H1 (cell line): ENCODE data around the gene WNT1. TPM values are rescaled to one million over a fixed set of nuclear protein-coding genes. Genes with fewer than 3 reads are reported as not detected.

Source experiments
- CTCF ChIA-PET: fragments of 300-600 bp; sonication (Branson Sonifier 250); formaldehyde crosslinking; loops from one replicate; lab custom pipeline; 2021; ENCODE audit not compliant: partially characterized antibody; lab: Charles Lee
- POLR2A ChIA-PET: fragments of 300-600 bp; sonication (Branson Sonifier 250); formaldehyde crosslinking; loops from one replicate; lab custom pipeline; 2021; ENCODE audit warnings: inconsistent platforms; ENCODE audit not compliant: partially characterized antibody; lab: Charles Lee
- DNase-seq, 2 experiments: peaks; one replicate each; pipeline versions ENCODE4 v3.0.0 to v3.0.0-alpha.2; 2010 to 2022; ENCODE audit warnings: low spot score in 2 of 2, low read depth in 1 of 2, mixed read lengths in 1 of 2
- FAIRE-seq: peaks from 2 replicates; lab custom pipeline; 2011; peaks lifted over from hg19 to GRCh38; lab: Jason Lieb, UNC
- H2AFZ ChIP-seq: 2 replicates; pipeline ENCODE4 v1.8.1; 2012; ENCODE audit warnings: low read length, inconsistent platforms
- H2AK5ac ChIP-seq: 2 replicates; pipeline ENCODE4 v1.6.1; 2013; ENCODE audit warnings: low read depth, low read length
- H2BK120ac ChIP-seq: replicated peaks from 2 replicates; pipeline ENCODE3; 2013; ENCODE audit warnings: low read depth, low read length, inconsistent platforms
- H2BK12ac ChIP-seq: 2 replicates; pipeline ENCODE4 v1.6.1; 2013; ENCODE audit warnings: low read depth, low read length
- H2BK15ac ChIP-seq: 2 replicates; pipeline ENCODE4 v1.6.1; 2013; ENCODE audit warnings: low read length
- H2BK20ac ChIP-seq: 2 replicates; pipeline ENCODE4 v1.6.1; 2013; ENCODE audit warnings: low read length
- H2BK5ac ChIP-seq: 2 replicates; pipeline ENCODE4 v1.6.1; 2013; ENCODE audit warnings: low read depth, low read length
- H3K14ac ChIP-seq: 2 replicates; pipeline ENCODE4 v1.6.1; 2013; ENCODE audit warnings: inconsistent platforms; ENCODE audit not compliant: insufficient read length
- H3K18ac ChIP-seq: 2 replicates; pipeline ENCODE4 v1.6.1; 2013; ENCODE audit warnings: low read length; ENCODE audit errors: extremely low read depth
- H3K23ac ChIP-seq: 2 replicates; pipeline ENCODE4 v1.6.1; 2013; ENCODE audit warnings: inconsistent platforms; ENCODE audit not compliant: insufficient read length
- H3K23me2 ChIP-seq: 2 replicates; pipeline ENCODE4 v1.6.1; 2013; ENCODE audit warnings: low read depth, low read length
- H3K27ac ChIP-seq: 2 replicates; pipeline ENCODE4 v1.6.1; 2011; ENCODE audit warnings: low read depth, low read length, inconsistent platforms
- H3K27me3 ChIP-seq, 4 experiments: replicated peaks in 1 of 4; 1 replicate in 1 of 4; 2 replicates in 3 of 4; pipeline versions ENCODE4 v1.6.1 to v1.8.1; 2011 to 2013; ENCODE audit warnings: low read length in 3 of 4, mild to moderate bottlenecking in 3 of 4, inconsistent platforms in 2 of 4, mixed read lengths in 2 of 4, moderate library complexity in 1 of 4; ENCODE audit not compliant: control insufficient read depth in 3 of 4, insufficient read depth in 3 of 4; ENCODE audit errors: extremely low read depth in 1 of 4
- H3K36me3 ChIP-seq, 4 experiments: 2 replicates each; pipeline versions ENCODE4 v1.6.1 to v1.8.1; 2011 to 2013; ENCODE audit warnings: mild to moderate bottlenecking in 4 of 4, low read length in 3 of 4, moderate library complexity in 2 of 4, control low read depth in 1 of 4, inconsistent platforms in 1 of 4; ENCODE audit not compliant: insufficient read depth in 4 of 4, control insufficient read depth in 2 of 4
- H3K4ac ChIP-seq: replicated peaks from 2 replicates; pipeline ENCODE3; 2013; ENCODE audit warnings: low read length, low read depth, mixed read lengths, inconsistent platforms; ENCODE audit not compliant: insufficient read length
- H3K4me1 ChIP-seq, 4 experiments: replicated peaks in 1 of 4; 1 replicate in 1 of 4; 2 replicates in 3 of 4; pipeline versions ENCODE4 v1.6.1 to v1.8.1; 2011 to 2013; ENCODE audit warnings: low read length in 3 of 4, inconsistent platforms in 2 of 4, mixed read lengths in 1 of 4; ENCODE audit not compliant: insufficient read depth in 4 of 4, control insufficient read depth in 3 of 4
- H3K4me2 ChIP-seq, 2 experiments: 2 replicates each; pipeline versions ENCODE4 v1.6.1 to v1.8.1; 2011 to 2013; ENCODE audit warnings: low read depth in 2 of 2, low read length in 2 of 2, control low read depth in 1 of 2, inconsistent platforms in 1 of 2, mild to moderate bottlenecking in 1 of 2; ENCODE audit not compliant: insufficient read depth in 1 of 2
- H3K4me3 ChIP-seq, 4 experiments: fragments of 200-600, 300-600 bp in 1 of 4; sonication (generic), shearing (Covaris generic), sonication (Bioruptor Twin) in 1 of 4; 2 replicates each; pipeline versions ENCODE4 v1.5.1 to v1.8.1; 2011 to 2016; ENCODE audit warnings: low read length in 4 of 4, low read depth in 3 of 4, control low read depth in 2 of 4, inconsistent platforms in 2 of 4, mild to moderate bottlenecking in 2 of 4, mixed read lengths in 1 of 4, moderate library complexity in 1 of 4; ENCODE audit not compliant: insufficient read depth in 2 of 4; ENCODE audit errors: extremely low read depth in 1 of 4
- H3K56ac ChIP-seq: replicated peaks from 2 replicates; pipeline ENCODE3; 2013; ENCODE audit warnings: low read depth, mild to moderate bottlenecking, mixed read lengths, low read length, inconsistent platforms; ENCODE audit not compliant: insufficient read length
- H3K79me1 ChIP-seq: 2 replicates; pipeline ENCODE4 v1.6.1; 2013; ENCODE audit warnings: low read depth, low read length, control low read depth
- H3K79me2 ChIP-seq, 2 experiments: 2 replicates each; pipeline versions ENCODE4 v1.6.1 to v1.8.1; 2012 to 2013; ENCODE audit warnings: low read length in 2 of 2, mild to moderate bottlenecking in 2 of 2, inconsistent platforms in 1 of 2; ENCODE audit not compliant: insufficient read depth in 2 of 2, control insufficient read depth in 1 of 2
- H3K9ac ChIP-seq, 4 experiments: replicated peaks in 1 of 4; 1 replicate in 1 of 4; 2 replicates in 3 of 4; pipeline versions ENCODE4 v1.6.1 to v1.8.1; 2011 to 2013; ENCODE audit warnings: low read depth in 3 of 4, low read length in 3 of 4, control low read depth in 2 of 4, mild to moderate bottlenecking in 2 of 4, moderate library complexity in 2 of 4, inconsistent platforms in 1 of 4; ENCODE audit errors: extremely low read depth in 1 of 4
- H3K9me3 ChIP-seq, 2 experiments: 2 replicates each; pipeline versions ENCODE4 v1.6.1 to v1.8.1; 2012 to 2013; ENCODE audit warnings: mild to moderate bottlenecking in 2 of 2, moderate library complexity in 2 of 2, control low read depth in 1 of 2, inconsistent platforms in 1 of 2, low read depth in 1 of 2, low read length in 1 of 2, mixed read lengths in 1 of 2; ENCODE audit not compliant: insufficient read depth in 2 of 2
- H4K20me1 ChIP-seq, 2 experiments: replicated peaks in 1 of 2; 2 replicates each; pipeline versions ENCODE3 to v1.8.1; 2011 to 2013; ENCODE audit warnings: inconsistent platforms in 2 of 2, low read length in 2 of 2, mild to moderate bottlenecking in 1 of 2; ENCODE audit not compliant: insufficient read depth in 2 of 2, control insufficient read depth in 1 of 2
- H4K5ac ChIP-seq: 2 replicates; pipeline ENCODE4 v1.6.1; 2013; ENCODE audit warnings: low read length, low read depth, mixed read lengths, inconsistent platforms; ENCODE audit not compliant: insufficient read length
- H4K8ac ChIP-seq: 2 replicates; pipeline ENCODE4 v1.8.0; 2013; ENCODE audit warnings: mild to moderate bottlenecking, moderate library complexity, low read length, inconsistent platforms; ENCODE audit not compliant: insufficient read depth; ENCODE audit errors: extremely low read depth
- H4K91ac ChIP-seq: replicated peaks from 2 replicates; pipeline ENCODE3; 2013; ENCODE audit warnings: low read length, mixed read lengths, inconsistent platforms; ENCODE audit not compliant: insufficient read length
- KDM1A ChIP-seq: fragments of 200-600, 300-600 bp; sonication (generic); IDR thresholded peaks from 2 replicates; pipeline ENCODE4 v1.7.1; 2016; ENCODE audit warnings: mild to moderate bottlenecking, low read length, borderline replicate concordance
- KDM4A ChIP-seq: IDR thresholded peaks from one replicate; pipeline ENCODE4 v1.7.1; 2012; ENCODE audit warnings: low read depth, mild to moderate bottlenecking, moderate library complexity, low read length, inconsistent platforms; ENCODE audit not compliant: severe bottlenecking
- POLR2AphosphoS5 ChIP-seq: IDR thresholded peaks from 2 replicates; pipeline ENCODE4 v1.6.1; 2011; ENCODE audit warnings: low read depth, low read length
- WGBS, 2 experiments: shearing (Covaris generic) in 1 of 2; methylation state at CpG; one replicate each; pipeline versions ENCODE4 v1.1.6 to v1.1.7; 2013 to 2015; ENCODE audit warnings: low lambda C conversion rate in 2 of 2, mixed read lengths in 2 of 2, inconsistent platforms in 1 of 2, low coverage in 1 of 2, missing lambda C conversion rate in 1 of 2; ENCODE audit not compliant: insufficient replicate concordance in 2 of 2, insufficient coverage in 1 of 2, insufficient read length in 1 of 2; ENCODE audit errors: extremely low coverage in 1 of 2, missing lambda C conversion rate in 1 of 2; 5-methylcytosine and 5-hydroxymethylcytosine counted together
- polyA plus RNA-seq, 7 experiments: library from polyadenylated mRNA; depleted of rRNA in 3 of 7; stranded (reverse) in 5 of 7; unstranded in 2 of 7; fragments of >200 nt in 5 of 7; fragments of 200-250 nt in 2 of 7; gene quantifications; 1 replicate in 5 of 7; 2 replicates in 1 of 7; 4 replicates in 1 of 7; pipeline versions ENCODE4 v1.2.1 to v1.2.3, GENCODE V29; 2011 to 2013; ENCODE audit warnings: missing spikeins in 2 of 7, mixed read lengths in 2 of 7
- total RNA-seq: library from RNA; stranded (reverse); fragmentation: NEBNext Ultra II Directional; extraction: Animal tissue kit (Norgen Biotek cat#: 25700); gene quantifications from 2 replicates; pipeline ENCODE4 v1.2.1, GENCODE V29; 2021
- TF ChIP-seq, protein P1 (sequence below), 3 experiments: IDR thresholded peaks; 1 replicate in 2 of 3; 2 replicates in 1 of 3; pipeline versions ENCODE4 v1.5.1 to v1.6.1; 2011; ENCODE audit warnings: low read length in 3 of 3, mild to moderate bottlenecking in 3 of 3, inconsistent platforms in 2 of 3, low read depth in 1 of 3, moderate library complexity in 1 of 3; ENCODE audit not compliant: insufficient read depth in 1 of 3; ENCODE audit errors: control extremely low read depth in 1 of 3

The WNT1 gene
- total and polyA plus RNA-seq, 2 of the 8 experiments (the other 6 are each of a cell fraction or from before 2014, with no cell fraction given): not detected

DNA sequence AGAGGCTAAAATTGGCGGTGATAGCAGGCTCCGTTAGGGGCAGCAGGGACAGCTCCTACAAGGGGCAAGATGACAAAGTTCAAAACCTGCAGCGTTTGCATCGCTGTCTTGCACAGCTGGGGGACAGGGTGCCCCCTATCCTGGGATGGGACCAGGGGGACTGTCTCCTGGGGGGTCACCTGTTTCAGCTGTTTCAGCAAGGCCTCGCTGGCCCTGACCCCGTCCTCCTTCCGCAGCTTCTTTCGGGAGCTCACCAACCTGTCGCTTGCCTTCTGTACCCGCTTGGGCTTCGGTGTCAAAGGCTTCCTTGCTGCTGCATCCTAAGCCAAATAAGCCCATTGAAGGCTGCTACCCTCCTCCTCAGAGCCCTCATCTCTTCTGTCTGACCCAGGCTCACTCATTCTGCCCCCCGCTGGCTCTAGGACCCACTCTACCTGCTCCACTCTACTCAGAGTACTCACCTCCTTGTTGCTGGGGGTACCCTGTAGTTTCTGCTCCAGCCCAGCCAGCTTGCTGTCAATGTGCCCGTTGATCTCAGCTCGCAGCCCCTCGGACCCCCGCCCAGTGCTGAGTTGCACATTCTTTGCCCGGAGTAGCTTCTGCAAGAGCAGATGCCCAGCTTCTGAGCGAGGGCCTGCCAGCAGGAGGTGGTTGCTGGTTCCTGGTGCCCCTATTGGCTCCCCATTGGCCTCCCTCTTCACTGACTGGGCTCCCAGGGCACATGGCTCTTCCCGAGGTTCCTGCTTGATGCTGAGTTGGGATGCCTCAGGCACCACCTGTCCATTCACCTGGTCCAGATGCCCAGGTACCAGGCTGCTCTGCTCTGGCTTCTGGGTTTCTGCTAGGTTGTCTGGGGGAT, 52.8 kb downstream of the WNT1 start:
- Histone ChIP-seq H2BK5ac (no peak overlapping the region), H3K4me3 (no peak overlapping the region), H2BK12ac (no peak overlapping the region), H4K5ac (no peak overlapping the region), H4K8ac (peak overlapping the region; percentile 57; the same call in 1 of the 2 replicates), H3K79me1 (no peaks in the 10 kb centered on the region; the same call in 1 of the 2 replicates), H3K18ac (no peak overlapping the region), H3K9ac (no peak overlapping the region; a peak in 1 of 7 replicates), H3K27me3 (no peaks in the 10 kb centered on the region), H2AFZ (no peak overlapping the region), H4K91ac (no peak overlapping the region), H3K4ac (no peak overlapping the region), H3K36me3 (peaks cover 46 to 76% (median 72%) of the 10 kb centered on the region in 4 experiments), H3K79me2 (no peaks in the 10 kb centered on the region), H2BK20ac (no peak overlapping the region), H3K23me2 (no peaks in the 10 kb centered on the region), H3K4me2 (no peak overlapping the region), H2BK15ac (no peak overlapping the region), H3K9me3 (no peaks in the 10 kb centered on the region), H3K23ac (no peak overlapping the region), H2BK120ac (no peak overlapping the region), H3K56ac (no peak overlapping the region), H3K14ac (no peak overlapping the region), H3K4me1 (no peaks in the 10 kb centered on the region), H4K20me1 (peaks cover 6 to 11% of the 10 kb centered on the region in 2 experiments), H3K27ac (no peak overlapping the region), H2AK5ac (no peak overlapping the region)
- TF ChIP-seq, protein P1, sequence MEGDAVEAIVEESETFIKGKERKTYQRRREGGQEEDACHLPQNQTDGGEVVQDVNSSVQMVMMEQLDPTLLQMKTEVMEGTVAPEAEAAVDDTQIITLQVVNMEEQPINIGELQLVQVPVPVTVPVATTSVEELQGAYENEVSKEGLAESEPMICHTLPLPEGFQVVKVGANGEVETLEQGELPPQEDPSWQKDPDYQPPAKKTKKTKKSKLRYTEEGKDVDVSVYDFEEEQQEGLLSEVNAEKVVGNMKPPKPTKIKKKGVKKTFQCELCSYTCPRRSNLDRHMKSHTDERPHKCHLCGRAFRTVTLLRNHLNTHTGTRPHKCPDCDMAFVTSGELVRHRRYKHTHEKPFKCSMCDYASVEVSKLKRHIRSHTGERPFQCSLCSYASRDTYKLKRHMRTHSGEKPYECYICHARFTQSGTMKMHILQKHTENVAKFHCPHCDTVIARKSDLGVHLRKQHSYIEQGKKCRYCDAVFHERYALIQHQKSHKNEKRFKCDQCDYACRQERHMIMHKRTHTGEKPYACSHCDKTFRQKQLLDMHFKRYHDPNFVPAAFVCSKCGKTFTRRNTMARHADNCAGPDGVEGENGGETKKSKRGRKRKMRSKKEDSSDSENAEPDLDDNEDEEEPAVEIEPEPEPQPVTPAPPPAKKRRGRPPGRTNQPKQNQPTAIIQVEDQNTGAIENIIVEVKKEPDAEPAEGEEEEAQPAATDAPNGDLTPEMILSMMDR (IDR thresholded peaks at IDR 0.05; ENCODE audit: control extremely low read depth in 1 of 3, insufficient read depth in 1 of 3, low read depth in 1 of 3, low read length in 3 of 3): no peak
- TF ChIP-seq KDM1A (no peak), KDM4A (no peak), POLR2AphosphoS5 (peak; percentile 14; the same call in 1 of the 2 replicates)
- WGBS, 2 experiments: 93% methylated on average over 19 of the region's 19 CpGs; no CpG with 5 or more reads in 1 of the 2 experiments
- FAIRE-seq (no peak), DNase-seq (no peak)
- POLR2A ChIA-PET: interaction anchor here (0.6 to 22.2 kb wide), 7 partner anchors 1 to 1226 kb away, joined by 3 to 339 read pairs (median 5); partner anchors contain the start of gene KMT2D
- CTCF ChIA-PET: interaction anchor here (0.6 to 12.2 kb wide), 7 partner anchors 9 to 649 kb away, joined by 3 to 126 read pairs (median 5); no protein-coding TSS in a partner anchor
